Sigmoid colon (tissue), 3 donors: ENCODE data around the gene PPP2CA.

Experiments used
- POLR2A ChIP-seq, 2 donors: fragments of 450-650 bp; IDR thresholded peaks; one replicate each; pipeline ENCODE4 v1.6.1; 2016; ENCODE audit warnings: antibody characterized with exemption in 2 of 2, mild to moderate bottlenecking in 2 of 2, moderate library complexity in 2 of 2
- TF ChIP-seq, protein P1 (sequence below), 4 experiments: fragments of 450-650 bp in 3 of 4; fragments of 200-600 bp in 1 of 4; IDR thresholded peaks; one replicate each; pipeline ENCODE4 v1.5.1; 2016 to 2019; ENCODE audit warnings: antibody characterized with exemption in 4 of 4, mild to moderate bottlenecking in 3 of 4, moderate library complexity in 2 of 4

DNA sequence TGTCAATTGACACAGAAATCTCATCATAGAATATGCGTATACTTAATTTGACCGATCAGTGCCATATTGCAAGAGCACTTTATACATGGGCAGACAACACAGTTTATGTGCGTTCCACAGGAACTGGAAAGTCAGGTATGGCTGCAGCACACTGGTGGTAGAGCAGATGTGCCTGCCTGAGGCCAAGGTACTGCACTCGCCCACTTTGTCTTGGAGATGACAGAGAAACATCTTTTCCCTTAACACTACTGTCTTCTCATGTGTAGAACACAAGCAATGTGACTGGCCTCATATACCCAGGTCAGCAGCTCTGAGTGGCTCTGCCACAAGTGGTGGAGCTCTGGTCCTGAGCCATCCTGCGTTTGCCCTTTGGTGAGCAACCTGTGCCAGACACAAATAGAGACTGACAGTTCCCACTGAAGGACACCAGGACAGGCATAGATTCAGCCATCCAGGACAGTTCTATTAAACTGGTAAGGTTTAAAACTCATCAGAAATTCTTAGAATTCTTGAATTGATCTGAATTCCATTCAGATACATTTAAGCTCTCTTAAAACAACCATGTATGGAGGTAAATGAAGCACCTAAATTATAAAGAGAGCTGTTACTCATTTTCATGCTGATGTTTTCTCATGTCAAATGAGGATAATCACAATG is 21.0 kb upstream of the PPP2CA start:
- TF ChIP-seq, protein P1, sequence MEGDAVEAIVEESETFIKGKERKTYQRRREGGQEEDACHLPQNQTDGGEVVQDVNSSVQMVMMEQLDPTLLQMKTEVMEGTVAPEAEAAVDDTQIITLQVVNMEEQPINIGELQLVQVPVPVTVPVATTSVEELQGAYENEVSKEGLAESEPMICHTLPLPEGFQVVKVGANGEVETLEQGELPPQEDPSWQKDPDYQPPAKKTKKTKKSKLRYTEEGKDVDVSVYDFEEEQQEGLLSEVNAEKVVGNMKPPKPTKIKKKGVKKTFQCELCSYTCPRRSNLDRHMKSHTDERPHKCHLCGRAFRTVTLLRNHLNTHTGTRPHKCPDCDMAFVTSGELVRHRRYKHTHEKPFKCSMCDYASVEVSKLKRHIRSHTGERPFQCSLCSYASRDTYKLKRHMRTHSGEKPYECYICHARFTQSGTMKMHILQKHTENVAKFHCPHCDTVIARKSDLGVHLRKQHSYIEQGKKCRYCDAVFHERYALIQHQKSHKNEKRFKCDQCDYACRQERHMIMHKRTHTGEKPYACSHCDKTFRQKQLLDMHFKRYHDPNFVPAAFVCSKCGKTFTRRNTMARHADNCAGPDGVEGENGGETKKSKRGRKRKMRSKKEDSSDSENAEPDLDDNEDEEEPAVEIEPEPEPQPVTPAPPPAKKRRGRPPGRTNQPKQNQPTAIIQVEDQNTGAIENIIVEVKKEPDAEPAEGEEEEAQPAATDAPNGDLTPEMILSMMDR (IDR thresholded peaks at IDR 0.05): no peak
- TF ChIP-seq POLR2A (IDR thresholded peaks at IDR 0.05): no peak
